ENCODE measurements around the gene CAMK1D.
"Not testable (repeated sequence)": the region's sequence is repeated elsewhere in the genome, so short reads cannot be mapped to it uniquely, and the experiment has no call there.

The CAMK1D gene

GRCh38 chr10:12834721-12835120 is 485.4 kb downstream of the CAMK1D start:
- no peak for DNase-seq

DNA sequence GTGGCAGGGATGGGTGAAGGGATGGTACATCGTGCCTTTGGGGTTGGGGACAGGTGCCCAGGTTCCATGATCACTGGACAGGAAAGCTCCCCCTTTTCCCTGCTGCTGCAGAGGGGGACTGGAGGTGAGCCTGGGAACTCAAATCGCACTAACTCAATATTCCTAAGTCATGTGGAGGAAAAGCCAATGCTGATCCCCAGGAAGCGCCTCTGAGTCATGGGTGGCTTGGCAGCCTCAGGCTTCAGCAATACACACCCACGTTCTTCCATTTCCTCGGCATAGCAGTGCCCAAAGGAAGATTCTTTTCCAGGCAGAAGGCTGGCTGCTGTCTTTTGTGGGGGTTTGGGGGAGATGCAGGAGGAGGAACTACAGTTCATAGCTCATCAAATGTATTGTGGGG is 486.4 kb downstream of the CAMK1D start:
- no peak for DNase-seq

DNA sequence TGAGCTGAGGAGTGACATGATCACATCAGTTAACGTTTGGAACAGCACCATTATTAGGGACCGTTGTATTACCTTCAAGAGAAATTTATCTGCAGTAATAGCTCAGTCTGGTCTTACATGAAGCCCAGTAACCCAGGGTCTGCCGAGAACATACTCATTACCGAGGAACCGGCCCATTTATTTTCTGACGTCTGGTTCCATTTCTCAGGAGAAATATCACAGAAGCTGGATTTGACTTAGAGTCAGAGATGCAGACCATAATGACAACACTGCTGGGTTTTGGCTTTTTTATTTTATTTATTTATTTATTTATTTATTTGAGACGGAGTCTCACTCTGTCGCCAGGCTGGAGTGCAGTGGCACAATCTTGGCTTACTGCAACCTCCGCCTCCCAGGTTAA is 489.0 kb downstream of the CAMK1D start:
- DNase-seq = no peak

GRCh38 chr10:12838995-12839927 is 489.9 kb downstream of the CAMK1D start:
- no peak for DNase-seq

DNA sequence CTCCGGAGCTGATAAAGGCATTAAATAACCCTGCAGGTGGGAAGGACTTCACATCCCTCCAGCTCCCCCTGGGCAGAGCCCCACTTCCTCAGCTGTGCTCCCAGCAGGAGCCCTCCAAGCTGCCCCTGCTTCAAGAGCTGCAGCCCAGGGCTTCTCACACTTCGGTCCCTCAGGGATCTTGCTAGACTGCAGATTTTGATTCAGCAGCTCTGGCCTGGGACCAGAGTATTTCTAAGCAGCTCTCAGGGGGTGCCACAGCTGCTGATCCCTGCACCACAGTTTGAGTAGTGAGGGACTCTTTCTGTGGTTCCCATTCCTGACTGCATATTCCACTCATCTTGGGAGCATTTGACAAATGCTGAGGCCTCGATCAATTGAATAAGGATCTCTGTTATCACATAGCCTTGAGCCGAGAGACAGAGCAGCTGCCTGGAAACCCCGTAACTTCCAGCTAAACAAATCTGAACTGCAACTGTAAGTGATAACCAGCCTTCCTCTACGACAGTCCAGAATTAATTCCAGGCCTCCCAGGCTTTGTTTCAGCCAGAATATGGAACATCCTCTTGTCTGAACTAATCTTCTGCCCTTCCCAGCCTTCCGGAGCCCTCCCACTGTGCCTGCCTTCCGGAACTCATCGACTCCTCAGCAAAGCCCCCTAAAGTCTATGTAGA is 490.7 kb downstream of the CAMK1D start:
- DNase-seq = no peak

- DNase-seq = no peak
Measured at GRCh38 chr10:12841426-12841825, 492.1 kb downstream of the CAMK1D start.

GRCh38 chr10:12841826-12842225 is 492.5 kb downstream of the CAMK1D start:
- DNase-seq = no peak

DNA sequence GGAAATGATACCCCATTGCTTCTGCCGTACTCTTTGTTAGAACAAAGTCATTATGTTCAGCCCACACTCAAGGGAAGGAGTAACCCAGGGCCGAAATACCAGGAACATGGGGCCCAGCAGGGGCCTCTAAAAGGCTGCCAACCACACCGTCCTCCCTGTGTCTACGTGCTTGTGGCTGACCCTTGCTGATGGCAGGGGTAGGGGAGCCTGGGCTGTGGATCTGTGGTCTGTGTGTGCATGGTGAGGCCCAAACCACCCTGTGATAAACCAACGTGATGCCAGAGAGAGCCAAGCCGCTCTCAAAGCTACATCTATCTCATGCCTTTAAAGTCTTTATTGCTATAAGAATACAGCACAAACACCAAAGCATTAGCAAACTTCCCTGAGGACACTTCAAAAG is 493.0 kb downstream of the CAMK1D start:
- DNase-seq = no peak

- no peak for DNase-seq
Measured at GRCh38 chr10:12843296-12843945, 494.1 kb downstream of the CAMK1D start.

DNA sequence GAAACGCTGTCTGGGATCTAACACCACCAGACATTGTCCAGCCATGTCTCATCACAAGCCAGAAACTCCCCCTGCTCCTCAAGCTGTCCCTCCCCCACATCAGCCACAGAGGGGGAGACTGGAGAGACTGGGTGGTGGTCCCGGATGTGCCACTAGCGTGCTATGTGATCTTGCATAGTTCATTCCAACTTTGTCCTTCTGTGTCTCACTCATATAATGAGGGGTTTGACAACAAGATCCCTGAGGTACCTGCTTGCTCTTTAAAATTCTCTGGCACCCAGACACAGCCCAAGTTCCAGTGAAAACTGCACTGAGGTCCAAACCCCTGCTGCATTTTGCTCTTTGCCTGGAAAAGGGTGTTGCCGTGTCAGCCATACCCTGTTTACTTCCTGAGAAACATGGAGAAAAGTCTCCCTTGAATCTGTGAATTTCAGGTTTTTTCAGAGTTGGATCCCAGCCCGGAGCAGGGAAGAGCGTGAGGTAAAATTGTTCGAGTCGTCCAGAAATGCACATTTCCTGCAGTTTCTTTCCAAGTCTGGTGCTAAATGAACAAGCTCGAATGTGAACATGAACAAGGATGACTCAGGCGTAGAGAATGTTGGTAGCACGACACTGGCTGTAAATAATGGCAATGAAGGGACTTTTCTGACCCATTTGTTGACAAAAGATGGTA is 495.6 kb downstream of the CAMK1D start:
- no peak for DNase-seq

DNA sequence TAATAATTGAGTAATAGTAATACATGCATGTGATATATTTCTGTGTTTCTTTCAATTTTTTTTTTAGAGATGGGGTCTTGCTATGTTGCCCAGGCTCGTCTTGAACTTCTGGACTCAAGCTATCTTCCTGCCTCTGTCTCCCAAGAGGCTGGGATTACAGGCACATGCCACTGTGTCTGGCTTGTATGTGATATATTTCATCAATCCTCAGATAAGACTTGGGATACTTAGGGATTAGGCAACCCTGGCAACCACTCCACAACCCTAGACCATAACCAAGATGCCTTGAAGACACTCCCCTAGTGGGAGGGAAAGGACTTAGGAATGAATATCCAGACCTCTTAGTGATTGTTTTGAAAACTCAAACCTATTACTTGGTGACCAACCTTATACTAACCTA is 497.4 kb downstream of the CAMK1D start:
- no peak for DNase-seq

GRCh38 chr10:12847361-12847975 is 498.1 kb downstream of the CAMK1D start:
- no peak for DNase-seq

DNA sequence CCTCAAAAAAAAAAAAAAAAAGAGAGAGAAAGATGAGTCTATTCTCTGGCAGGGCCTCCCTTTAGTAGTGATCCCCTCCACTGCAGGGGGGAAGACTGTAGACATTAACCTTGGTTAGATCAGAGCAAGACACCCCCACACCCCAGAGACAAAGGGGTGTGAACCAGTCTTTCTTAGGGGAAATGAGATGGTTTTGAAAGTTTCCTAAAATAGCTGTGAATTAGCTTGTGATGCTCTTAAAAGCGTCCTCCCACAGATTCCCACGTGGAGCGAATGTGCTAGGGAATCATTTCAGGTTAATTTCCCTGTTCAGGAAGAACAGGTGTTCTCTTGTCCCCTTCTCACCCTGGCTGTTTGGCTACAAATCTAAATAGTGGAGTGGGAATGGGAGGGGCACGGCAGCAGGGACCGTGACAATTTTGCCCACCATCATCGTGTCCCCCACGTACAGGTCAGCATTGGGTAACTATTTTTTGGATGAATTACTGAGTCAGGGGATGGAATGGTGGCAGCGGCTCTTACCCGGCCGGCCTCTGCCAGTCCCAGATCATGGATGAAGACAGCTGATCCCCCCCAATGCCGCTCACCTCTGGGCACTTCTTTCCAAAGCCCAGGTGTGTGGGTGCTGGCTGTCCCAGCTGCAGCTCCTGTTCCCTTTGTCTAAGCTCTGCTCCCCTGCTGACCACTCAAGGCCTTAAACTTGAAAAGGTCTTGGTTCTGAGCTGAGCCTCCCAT is 499.3 kb downstream of the CAMK1D start:
- no peak for DNase-seq

DNA sequence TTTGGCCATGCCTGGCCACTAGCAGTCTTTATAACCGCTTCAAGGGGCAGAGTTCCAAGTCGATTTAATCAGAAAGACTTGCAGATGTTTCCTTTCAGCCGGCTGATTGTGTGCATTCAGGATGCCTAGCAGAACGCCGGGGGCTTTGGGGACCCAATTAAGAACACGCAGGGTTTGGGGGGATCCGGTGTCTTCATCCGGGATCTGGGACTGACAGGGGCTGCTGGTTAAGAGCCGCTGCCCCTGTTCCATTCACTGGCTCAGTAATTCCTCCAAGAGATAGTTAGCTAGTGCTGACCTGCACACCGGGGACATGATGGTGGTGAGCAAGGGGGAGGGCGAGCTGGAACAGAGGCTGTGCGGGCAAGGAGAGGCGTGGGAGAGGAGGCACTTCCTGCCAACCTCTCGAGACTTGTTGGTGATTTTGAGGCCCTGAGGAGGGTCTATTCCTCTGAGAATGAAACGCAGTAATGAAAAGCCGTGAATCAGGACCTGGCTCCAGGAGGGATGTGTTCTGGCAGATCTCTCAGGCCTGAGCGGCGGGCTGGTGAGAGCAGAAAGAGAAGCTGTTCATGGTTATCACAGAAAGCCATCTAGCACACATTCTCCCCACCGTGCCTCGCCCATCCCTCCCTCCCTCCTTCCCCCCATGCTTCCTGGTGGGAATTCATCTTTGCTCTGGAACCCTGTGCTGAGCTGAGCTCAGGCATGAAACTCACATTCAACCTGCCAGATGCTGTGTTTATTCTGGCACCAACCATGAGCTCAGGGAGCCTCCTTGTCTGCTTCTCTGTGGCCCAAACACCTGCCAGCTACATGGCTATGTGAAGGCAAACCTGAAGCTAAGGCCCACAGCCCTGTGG is 500.2 kb downstream of the CAMK1D start:
- DNase-seq = no peak

GRCh38 chr10:12852687-12853086 is 503.3 kb downstream of the CAMK1D start:
- no peak for DNase-seq

DNA sequence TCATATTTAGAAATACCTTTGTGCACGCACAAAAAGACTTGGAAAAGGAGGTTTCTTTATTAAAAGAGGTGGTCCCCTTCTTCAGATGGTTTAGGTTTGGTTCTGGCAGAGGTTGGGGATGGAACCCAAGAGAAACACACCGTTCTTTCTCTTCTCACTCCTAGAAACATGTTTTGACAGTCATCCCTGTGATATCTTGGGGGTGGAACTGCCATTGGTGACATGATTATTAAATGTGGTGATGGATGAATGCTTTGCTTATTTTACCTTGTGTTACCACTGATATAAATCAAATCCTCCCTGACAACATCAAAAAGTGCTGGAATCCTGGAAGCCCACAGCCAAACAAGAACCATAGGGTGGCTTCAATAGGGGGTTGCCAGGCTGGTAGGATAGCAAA is 505.6 kb downstream of the CAMK1D start:
- no peak for DNase-seq

GRCh38 chr10:12862459-12862858 is 513.1 kb downstream of the CAMK1D start:
- no peak for DNase-seq

- DNase-seq = not testable (repeated sequence)
Measured at GRCh38 chr10:12865515-12865914, 516.2 kb downstream of the CAMK1D start.

DNA sequence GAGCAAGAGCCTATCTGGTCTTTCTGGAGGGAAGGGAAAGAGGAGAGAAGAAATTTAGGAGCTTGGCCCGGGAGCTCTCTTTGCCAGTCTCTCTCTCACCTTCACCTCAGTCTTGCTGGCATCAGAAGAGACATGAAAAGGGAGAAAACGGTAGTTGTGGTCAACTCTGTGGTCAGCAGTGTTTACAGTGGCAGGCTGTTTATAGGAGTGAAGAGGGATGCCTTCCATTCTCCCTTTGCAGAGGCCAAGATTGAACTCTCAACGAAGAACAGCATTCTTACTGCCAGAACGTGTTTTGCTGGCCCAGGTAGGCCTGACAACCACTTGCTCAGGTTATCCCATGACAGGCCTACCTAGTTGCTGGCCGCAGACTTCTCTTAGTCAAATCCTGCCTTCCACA is 518.9 kb downstream of the CAMK1D start:
- no peak for DNase-seq

DNA sequence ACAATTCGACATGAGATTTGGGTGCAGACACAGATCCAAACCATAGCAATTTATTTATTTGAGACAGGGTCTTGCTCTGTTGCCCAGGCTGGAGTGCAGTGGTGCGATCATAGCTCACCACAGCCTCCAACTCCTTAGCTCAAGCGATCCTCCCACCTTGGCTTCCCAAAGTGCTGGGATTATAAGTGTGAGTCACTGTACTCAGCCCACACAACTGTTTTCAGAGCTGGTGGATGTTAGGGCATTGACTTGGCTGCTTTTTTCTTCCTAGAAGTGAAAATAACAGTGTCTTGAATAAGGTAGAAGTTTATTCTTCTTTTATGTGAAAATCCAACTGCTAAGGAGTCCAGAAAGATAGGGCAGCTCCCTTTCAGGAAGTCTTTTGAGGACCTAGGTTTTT is 520.1 kb downstream of the CAMK1D start:
- no peak for DNase-seq

DNA sequence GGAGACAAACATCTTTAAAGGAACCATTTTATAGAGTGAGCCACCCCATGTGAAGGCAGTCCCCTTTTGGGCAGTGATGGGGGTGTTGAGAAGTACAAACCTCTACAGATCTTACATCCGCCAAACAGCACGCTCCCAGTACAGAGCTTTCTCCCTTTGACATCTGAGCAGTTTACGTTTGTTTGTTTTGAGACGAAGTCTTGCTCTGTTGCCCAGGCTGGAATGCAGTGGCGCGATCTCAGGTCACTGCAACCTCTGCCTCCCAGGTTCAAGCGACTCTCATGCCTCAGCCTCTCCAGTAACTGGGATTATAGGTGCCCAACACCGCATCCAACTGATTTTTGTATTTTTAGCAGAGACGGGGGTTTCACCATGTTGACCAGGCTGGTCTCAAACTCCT is 523.2 kb downstream of the CAMK1D start:
- DNase-seq = no peak

All from central memory CD4-positive, alpha-beta T cell (primary cell).